ENCODE measurements around the gene CREB3L1.

CREB3L1 gene

GRCh38 chr11:46331282-46331984, 54.0 kb downstream of the CREB3L1 start:
- no peak overlapping the region for H3K4me2 ChIP-seq (ENCODE audit: low read depth, low read length, poor library complexity, severe bottlenecking)
- no peaks in the 10 kb centered on the region for H3K9me3 ChIP-seq (ENCODE audit: insufficient read depth, low read length)
- H3K27me3 ChIP-seq (ENCODE audit: low read length) = no peaks in the 10 kb centered on the region
- no peak overlapping the region for H3K4me3 ChIP-seq (ENCODE audit: insufficient read depth, low read length, poor library complexity, severe bottlenecking)
- H3K36me3 ChIP-seq (ENCODE audit: low read length) = no peaks in the 10 kb centered on the region
- no peak overlapping the region for H3K9ac ChIP-seq (ENCODE audit: low read length)
- no peaks in the 10 kb centered on the region for H3K9me2 ChIP-seq (replicated peaks; ENCODE audit: insufficient read depth, low read length)
- H3K27ac ChIP-seq (ENCODE audit: low read depth, low read length) = no peak overlapping the region
- no peaks in the 10 kb centered on the region for H4K20me1 ChIP-seq (ENCODE audit: low read depth, low read length)
- H3F3A ChIP-seq (ENCODE audit: insufficient read depth) = no peaks in the 10 kb centered on the region
- no peak overlapping the region for H2AFZ ChIP-seq (ENCODE audit: low read depth, low read length, severe bottlenecking)
- TF ChIP-seq EZH2phosphoT487 (conservative IDR thresholded peaks at IDR 0.05; ENCODE audit: low read length) = no peak
- TF ChIP-seq CTCF (IDR thresholded peaks at IDR 0.05; ENCODE audit: insufficient read depth, low read length, poor library complexity, severe bottlenecking) = no peak
- H3K79me2 ChIP-seq (ENCODE audit: insufficient read depth, low read length) = no peaks in the 10 kb centered on the region

GRCh38 chr11:46332093-46332567, 54.7 kb downstream of the CREB3L1 start:
- Histone ChIP-seq H3K36me3 (ENCODE audit: low read length) (no peaks in the 10 kb centered on the region), H3K79me2 (ENCODE audit: insufficient read depth, low read length) (no peaks in the 10 kb centered on the region), H3K9me3 (ENCODE audit: insufficient read depth, low read length) (no peaks in the 10 kb centered on the region), H3K27ac (ENCODE audit: low read depth, low read length) (no peak overlapping the region), H3K9me2 (replicated peaks; ENCODE audit: insufficient read depth, low read length) (no peaks in the 10 kb centered on the region), H3K4me2 (ENCODE audit: low read depth, low read length, poor library complexity, severe bottlenecking) (no peak overlapping the region), H3K27me3 (ENCODE audit: low read length) (no peaks in the 10 kb centered on the region), H3K4me3 (ENCODE audit: insufficient read depth, low read length, poor library complexity, severe bottlenecking) (no peak overlapping the region), H3K9ac (ENCODE audit: low read length) (no peak overlapping the region), H3F3A (ENCODE audit: insufficient read depth) (no peaks in the 10 kb centered on the region), H2AFZ (ENCODE audit: low read depth, low read length, severe bottlenecking) (no peak overlapping the region), H4K20me1 (ENCODE audit: low read depth, low read length) (no peaks in the 10 kb centered on the region)
- TF ChIP-seq CTCF (IDR thresholded peaks at IDR 0.05; ENCODE audit: insufficient read depth, low read length, poor library complexity, severe bottlenecking) = no peak
- no peak for TF ChIP-seq EZH2phosphoT487 (conservative IDR thresholded peaks at IDR 0.05; ENCODE audit: low read length)

- Histone ChIP-seq H3K27ac (ENCODE audit: low read depth, low read length) (no peak overlapping the region), H3K9me3 (ENCODE audit: insufficient read depth, low read length) (no peaks in the 10 kb centered on the region), H3K9me2 (replicated peaks; ENCODE audit: insufficient read depth, low read length) (no peaks in the 10 kb centered on the region), H3K9ac (ENCODE audit: low read length) (no peak overlapping the region), H3K4me3 (ENCODE audit: insufficient read depth, low read length, poor library complexity, severe bottlenecking) (no peak overlapping the region), H3F3A (ENCODE audit: insufficient read depth) (no peaks in the 10 kb centered on the region), H3K36me3 (ENCODE audit: low read length) (no peaks in the 10 kb centered on the region), H3K4me2 (ENCODE audit: low read depth, low read length, poor library complexity, severe bottlenecking) (peak overlapping the region; percentile 1), H4K20me1 (ENCODE audit: low read depth, low read length) (no peaks in the 10 kb centered on the region), H2AFZ (ENCODE audit: low read depth, low read length, severe bottlenecking) (no peak overlapping the region), H3K27me3 (ENCODE audit: low read length) (no peaks in the 10 kb centered on the region), H3K79me2 (ENCODE audit: insufficient read depth, low read length) (no peaks in the 10 kb centered on the region)
- no peak for TF ChIP-seq EZH2phosphoT487 (conservative IDR thresholded peaks at IDR 0.05; ENCODE audit: low read length)
- TF ChIP-seq CTCF (IDR thresholded peaks at IDR 0.05; ENCODE audit: insufficient read depth, low read length, poor library complexity, severe bottlenecking) = no peak
These were observed 55.3 kb downstream of the CREB3L1 start for GRCh38 chr11:46332568-46333393.
